Measurements from ENCODE around the gene NOL4L.

The NOL4L gene

DNA sequence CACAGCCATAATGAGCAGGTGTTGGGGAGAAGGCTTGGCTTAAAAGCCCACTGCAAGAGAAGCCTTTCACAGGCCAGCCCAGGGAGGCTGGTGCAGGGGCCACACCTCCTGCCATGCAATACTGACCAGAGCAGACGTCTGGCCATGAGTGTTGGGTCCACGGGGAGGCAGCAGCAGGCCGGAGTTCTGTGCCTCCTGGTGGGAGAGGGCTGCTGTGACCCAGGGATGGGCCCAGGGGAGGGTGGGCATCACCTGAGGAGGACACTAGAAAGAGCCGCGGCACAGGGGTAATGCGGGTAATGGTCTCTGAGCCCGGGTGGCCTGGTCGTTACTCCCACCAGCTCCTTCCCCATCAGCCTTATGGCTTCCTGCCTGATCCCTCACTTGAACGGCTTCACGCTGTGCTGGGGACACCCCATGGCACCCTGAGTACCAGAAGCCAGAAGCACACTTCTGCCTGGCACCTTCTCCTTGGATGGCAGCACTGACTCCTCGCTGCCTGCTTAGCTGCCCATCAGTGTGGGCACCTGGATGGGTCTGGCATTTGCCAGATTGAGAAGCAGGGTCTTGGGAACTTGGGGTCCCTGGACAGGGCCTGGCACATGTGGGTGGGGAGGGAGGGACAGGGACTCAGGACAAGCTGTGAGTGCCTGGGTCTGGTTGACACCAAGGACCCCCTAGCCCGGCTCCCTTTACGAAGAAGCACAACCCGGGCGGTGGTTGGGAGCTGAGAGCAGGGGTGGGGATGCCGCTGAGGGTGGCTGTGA lies 118.2 kb downstream of the NOL4L start:
- no peak for DNase-seq

DNA sequence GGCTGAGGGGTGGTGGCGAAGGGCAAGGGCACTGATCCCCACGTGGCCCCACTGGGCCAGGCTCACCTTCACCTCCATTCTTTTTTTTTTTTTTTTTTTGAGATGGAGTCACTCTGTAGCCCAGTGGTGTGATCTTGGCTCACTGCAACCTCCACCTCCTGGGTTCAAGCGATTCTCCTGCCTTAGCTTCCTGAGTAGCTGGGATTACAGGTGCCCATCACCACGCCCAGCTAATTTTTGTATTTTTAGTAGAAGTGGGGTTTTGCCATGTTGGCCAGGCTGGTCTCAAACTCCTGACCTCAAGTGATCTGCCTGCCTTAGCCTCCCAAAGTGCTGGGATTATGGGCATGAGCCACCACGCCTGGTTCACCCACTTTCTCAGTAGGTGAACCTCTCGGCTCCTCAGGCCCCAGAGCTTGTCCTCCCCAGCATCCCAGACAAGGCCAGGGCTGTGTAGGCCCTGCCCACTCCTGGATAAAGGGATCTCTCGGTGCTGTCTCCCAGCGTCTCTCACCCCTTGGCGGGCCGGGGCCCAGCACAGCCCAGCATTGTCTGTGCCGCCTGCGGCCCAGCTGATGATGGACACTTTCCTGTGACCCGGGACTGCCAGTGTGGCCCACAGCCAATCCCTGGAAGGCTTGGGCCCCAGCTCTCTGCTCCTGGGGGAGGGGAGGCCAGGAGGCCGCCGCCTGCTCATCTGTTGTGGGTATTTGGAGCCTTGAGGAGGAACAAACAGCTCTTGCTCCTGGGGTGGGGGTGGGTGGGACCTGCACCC lies 119.0 kb downstream of the NOL4L start:
- peak; percentile 53 to 89 for DNase-seq

DNA sequence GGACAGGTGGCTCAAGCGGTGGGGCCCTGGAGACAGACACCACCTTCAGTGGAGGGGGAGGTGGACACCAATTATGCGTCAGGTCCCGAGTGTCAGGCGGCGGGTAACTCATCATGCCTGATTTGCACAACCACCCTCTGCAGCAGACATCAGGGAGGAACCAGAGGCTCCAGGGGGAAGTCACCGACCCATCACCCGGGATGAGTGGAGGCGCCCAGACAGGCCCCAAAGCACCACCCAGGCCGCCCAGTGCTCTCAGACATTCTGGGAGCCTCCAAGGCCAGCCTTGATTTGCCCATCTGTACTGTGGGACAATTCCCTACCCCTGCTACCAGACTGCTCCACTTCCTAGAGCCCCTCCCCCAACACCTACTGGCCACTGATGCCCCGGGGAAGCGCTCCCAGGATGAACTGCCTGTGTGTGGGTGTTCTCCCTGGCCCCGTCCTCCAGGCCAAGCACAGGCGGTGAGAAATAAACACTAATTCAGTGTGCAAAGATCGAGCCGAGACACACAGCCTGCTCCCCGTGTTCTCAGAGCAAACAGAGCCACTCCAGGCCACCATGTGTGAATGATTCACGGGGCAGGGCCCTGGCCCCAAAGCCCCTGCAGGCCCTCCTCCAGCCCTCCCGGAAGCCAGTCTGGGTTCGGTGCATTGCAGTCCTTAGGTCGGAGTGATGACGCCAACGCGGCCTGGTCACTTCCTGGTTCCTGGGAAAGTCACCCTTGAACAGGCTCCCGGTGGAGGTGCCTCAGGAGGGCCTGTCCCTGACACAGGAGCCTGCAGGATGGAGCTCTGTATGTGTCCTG lies 119.8 kb downstream of the NOL4L start:
- no peak for DNase-seq

DNA sequence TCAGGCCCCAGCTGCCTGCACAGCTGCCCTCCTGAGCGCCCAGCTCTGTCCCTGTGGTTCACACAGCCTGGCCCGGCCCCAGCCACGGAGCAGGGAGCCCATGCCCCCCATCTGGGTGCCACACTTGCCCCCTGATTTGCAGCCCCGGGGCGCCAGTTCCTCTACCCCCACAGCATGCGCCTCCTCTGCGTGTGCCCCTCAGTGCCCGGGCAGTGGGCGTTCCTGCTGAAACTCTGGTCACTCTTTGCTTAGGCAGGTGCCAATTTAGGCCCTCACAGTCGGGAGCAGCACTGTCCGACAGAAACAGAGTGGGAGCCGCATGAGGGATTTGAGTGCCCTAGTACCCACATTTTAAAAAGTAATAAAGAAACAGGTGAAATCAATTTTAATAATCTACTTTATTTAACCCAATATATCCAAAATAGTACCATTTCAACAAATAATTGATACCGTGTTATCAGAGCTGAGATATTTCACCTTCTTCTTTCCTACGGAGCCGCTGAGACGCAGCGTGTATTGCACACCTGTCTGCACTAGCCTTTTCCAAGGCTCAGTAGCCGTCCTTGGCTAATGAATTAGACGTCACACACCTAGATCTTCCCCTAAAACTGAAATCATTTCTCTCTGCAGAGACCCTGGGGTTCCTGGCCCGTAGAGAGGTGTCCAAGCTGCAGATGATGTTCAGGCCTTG lies 120.6 kb downstream of the NOL4L start:
- DNase-seq = no peak

DNA sequence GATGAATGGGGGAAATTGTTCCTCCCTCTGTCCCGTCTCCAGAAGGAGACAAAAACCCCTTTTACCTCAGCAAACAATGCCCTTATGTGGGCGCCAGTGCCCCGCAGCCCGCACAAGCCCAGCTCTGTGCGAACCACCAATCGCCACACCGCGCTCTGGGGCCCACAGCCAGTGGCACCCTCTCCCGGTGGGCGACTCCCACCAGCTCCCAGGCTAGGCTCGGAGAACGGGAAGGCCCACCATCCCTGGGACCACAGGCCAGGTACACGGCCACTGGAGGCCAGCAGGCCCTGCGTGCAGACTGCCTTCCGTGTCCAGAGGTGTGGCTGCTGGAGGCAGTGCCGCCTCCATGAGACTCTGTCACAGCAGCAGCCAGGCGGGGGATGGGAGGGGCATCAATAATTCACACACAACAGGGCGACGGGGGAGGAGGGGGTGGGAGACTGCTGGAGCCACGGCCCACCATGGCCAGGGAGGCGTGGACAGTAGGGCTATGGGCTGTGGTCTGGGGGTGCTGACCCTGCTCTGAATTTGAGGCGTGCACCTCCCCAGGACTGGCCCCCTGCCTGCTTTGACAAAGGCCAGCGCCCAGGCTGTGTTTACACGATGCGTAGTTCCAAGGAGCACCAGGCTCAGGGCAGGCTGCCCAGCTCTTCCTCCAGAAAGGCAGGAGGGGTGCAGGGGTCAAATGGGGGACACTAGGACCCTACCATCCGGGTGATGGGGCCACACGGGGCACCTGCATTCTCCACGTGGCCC lies 121.3 kb downstream of the NOL4L start:
- DNase-seq = peak; percentile 89 to 93

DNA sequence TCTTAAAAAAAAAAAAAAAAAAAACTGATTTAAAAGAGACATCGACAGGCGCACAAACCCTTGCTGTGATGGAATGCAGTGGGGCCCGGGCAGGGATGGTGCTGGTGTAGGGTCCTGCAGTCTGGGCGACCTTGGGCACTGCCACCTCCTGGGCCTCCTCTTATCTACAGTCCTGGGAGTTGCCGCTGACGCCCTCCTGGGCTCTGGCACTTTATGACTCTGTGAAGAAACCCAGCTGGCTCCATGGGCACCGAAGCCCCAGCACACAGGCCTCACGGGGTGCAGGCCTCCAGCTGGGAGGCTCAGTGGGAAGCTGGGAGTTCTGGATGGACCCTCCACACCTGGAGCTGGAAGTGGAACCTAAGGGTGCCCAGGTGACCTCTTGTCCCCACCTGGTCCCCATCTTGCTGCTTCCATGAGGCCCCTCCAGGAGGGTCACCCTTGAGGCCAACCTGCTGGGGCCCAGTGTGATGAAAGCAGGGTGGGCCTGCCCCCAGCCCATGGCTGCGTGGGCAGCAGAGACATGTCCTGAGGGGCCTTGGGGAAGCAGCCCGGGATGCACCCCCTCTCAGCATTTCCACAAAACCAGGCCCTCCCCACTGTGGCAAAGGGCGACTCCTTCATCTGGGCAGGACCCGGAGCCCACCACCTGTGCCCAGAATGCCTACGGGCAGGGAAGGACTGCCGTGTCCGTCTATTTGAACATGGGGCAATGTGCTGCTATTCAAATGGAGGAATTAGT lies 122.1 kb downstream of the NOL4L start:
- no peak for DNase-seq

DNA sequence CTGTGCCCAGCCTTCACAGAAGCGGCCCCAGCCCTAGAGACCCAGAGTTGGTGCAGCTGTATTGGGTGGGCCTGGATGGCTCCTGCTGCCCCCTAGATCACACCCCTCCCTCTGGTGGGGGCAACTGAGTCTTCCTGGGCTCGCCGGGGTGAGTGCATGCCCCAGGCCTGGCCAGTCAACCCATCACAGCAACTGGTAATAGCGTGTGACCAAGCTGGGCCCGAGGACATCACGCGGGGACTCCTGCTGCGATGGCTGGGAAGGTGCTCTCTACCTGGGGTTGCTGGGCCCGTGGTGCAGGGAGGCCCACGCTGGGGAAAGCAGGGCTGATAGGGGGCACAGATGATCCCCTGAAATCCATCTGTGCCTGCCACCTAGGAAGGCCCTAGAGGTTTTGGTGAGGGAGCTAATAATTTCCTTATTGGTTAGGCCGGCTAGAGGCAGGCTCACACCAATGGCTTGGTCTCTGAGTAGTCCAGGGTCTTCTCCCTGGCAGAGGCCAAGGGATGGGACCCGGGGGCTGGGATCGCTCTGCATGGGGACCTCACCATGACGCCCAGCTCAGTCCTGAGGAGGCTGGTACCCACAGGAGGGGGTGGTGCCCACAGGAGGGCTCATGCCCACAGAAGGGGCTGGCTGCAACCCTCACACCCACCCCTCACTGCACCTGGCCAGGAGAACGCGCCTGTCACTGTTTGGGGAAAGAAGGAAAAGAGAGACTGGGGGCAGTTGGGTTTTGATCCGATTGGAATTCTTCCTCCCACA lies 123.1 kb downstream of the NOL4L start:
- no peak for DNase-seq

DNA sequence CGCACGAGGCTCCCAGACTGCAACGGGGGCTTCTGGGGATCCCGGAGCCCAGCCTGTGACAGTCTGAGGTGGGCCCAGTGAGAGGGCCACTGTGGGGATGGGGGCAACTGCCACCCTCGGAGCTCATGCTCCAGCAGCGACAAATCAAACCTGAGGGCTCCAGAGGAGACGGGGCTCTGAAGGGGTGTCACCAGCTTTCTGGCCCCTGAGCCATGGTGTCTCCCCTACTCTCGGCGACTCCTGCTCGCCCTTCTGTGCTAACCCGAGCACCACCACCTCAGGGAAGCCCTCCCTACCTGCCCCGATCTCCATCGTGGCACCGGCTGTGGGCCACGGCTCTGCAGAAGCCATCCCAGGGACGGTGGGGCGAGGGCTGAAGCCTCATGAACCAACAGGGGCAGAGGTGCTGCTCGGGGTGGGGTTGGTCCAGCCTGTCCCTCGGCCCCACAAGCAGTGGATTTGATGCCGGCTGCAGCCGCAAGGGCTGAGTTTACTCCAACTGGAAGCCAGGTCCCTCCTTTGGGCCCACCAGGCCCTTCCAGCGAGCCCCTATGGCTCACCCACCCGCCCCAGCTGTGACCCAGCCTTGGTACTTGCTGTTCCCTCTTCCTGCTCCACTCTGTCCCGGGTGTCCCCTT lies 124.3 kb downstream of the NOL4L start:
- DNase-seq = no peak

DNA sequence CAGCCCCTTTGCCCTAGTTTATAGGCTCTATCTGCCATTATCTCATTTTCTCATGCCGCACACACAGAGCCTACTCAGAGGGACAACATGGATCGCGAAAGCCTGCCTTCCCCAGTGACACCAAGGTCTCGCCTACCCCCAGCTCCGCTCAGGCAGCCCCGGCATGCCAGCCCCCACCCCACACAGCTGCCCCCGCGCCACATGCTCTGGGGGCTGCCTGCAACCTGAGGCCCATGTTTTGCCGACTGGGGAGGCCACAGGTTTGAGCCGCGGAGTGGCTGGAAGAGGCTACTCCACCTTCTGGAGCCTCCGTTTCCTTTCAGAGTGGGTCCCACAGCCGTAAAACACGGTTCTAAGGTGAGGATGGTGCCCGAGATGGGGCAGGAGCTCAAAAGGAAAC lies 124.9 kb downstream of the NOL4L start:
- no peak for DNase-seq

DNA sequence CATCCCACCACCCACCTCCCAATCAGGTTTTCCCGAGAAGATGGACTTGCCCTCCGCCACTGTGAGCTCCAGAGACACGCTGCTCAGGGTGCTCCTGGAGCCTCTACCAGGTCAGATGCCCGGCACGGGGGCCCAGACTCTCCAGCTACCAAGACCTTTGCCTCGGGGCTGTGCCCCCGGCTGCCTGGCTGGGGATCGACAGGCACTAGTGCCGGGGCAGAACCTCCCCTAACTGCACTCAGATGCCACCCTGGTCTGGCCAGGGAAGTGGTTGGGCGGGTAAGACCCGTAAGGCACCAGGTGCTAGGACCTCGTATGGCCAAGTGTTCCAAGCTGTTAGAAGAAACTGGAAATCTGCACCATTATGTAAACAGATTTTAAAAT lies 126.3 kb downstream of the NOL4L start:
- no peak for DNase-seq

DNA sequence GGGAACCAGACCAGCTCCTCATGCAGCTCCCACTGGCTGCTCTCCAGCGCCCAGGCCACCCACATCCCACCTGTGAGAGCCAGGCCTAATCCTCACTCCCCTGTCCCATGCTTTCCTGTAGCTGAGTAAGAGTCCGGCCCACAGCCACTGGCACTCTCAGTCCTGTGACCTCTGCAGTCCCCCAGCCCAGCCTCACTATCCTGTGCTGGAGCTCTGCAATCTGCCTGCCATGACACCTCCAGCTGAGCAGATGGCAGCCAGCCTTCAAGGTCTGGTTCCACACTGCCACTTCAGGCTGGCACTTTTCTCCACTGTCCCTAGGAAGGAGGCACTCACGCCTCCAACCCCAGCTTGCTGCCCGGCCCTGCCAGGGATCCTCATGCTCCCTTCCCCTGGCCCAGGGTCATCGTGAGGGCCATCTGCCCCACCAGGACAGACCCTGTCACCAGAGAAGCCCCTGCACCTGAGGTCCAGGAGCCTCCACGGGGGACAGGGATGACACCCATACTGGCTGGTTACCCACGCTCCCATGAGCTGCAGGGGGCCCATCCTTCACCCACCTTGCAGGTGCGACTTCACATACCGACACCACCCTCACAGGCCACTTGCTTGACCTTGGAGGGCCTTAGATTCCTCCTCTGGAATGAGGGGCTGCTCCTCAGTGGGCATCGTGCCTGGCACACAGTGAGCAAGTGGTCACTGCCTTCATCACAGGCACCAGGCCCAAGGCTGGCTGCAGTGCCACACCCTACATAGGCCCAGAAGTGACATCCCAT lies 126.9 kb downstream of the NOL4L start:
- DNase-seq = no peak

DNA sequence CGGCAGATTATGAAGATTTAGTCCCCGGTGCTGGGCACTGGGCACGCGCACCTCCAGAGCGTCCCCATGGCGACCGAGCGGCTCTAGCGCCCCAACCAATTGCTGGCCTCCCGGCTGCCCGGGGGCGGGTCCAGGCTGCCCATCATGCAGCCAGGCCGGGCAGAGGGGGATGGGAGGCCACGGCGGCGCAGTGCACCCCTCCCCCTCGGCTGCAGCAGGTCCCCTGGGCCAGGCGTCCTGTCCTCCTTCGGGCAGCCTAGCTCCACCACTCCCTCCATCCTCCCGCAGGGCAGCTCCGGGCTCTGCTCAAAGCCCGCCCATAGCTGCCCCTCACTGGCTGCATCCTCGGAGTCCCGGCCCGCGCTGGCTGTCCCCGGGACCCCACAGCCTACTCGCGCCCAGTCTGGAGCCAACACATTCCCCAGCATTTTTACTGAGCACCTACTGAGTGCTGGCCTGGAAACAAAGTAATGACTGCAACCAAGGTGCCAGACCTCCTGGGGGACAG lies 127.6 kb downstream of the NOL4L start:
- DNase-seq = peak; percentile 60 to 80

DNA sequence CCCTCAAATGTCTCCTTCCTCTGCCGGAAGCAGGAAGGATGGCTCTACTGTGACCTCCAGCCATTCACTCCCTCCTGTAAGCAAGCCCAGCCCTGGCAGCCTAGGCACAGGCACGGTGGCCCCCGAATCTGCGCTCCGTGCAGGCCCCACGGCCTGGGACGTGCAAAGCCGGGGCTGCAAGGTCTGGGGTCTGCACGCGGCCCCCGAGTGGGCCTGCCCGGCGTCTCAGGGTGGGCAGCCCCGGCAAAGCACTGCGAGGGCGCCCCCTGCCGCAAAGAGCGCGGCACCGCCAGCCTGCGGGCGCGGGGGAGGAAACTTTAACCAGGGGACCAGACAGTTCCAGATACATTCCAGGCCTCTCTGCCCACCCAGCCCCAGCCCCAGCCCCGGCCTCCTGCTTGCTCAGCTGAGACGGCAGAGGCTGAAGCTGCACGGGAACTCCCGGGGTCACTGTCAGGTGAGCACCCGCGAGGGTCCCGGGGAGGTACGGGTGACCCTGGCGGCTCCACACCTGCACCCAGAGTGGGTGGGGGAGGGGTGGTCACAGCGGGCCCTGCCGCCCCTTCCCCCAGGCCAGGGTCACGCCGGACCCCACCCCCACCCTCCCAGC lies 128.2 kb downstream of the NOL4L start:
- peak in 1 of 2 donors; percentile 65 for DNase-seq

DNA sequence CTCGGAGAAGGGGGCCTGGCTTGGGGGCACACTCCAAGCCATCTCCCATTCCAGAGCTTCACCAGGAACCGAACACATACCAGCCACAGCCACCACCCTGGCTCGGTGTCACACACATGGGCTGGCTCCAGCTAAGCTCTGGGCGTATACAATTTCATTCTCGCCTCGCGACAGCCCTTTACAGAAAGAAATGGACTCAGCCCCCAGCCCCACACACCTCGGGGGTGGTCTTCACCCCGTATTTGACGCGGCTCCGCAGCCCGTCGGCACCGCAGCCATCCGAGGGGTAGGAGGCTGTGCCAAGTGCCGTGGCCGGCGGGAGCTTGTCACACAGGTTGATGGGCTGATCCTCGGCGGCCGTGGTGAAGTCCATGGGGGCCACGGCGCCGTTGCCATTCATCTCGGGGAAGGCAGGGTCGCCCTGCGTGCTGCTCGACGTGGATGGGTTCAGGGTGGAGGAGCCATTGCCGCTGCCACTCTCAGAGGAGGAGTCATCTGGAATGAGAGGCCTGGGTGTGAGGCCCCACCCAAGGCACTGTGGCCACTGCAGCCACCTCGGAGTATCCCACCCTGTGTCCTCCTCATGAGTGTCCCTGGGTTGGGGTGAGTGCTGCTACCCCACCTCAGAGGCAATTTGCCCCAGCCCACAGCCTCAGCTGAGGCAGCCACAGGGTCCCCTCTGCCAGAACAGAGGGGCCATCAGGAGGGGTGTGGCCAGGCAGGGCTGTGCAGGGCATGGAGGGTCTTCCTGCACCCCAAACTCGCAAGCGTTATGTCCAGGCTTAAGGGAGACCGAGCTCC lies 129.0 kb downstream of the NOL4L start:
- DNase-seq = no peak

DNA sequence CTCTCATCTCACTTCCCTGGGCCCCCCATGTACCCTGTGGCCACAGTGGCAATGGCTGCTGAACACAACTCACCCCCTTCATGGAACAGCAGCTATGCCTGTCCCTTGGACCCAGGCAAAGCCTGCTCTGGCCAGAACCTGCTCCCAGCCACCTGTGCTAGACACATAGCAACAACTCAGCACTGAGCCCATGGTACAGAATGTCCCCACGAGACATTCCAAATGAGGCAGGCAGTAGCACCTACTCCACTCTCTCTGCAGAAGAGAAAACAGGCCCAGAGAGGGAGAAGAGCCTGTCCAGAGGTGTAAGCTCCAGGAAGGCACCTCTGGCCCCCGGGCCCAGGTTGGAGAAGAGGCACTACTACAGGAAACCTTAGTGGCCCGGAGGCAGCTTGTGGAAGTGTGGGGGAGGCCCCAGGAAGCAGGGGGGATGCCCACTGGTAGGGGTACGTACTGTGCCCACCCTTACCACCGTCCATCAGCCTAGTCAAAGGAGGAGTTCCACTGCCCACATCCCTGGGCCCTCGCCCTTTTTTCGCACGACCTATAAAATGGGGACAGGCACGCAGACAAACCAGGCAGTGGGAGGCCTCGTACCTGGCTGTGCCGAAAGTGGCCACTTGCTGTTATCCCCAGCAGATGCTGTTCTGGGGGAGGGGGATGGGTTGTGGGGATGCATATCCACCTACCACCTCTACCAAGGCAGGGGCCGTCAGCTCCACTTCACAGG lies 129.8 kb downstream of the NOL4L start:
- DNase-seq = no peak

DNA sequence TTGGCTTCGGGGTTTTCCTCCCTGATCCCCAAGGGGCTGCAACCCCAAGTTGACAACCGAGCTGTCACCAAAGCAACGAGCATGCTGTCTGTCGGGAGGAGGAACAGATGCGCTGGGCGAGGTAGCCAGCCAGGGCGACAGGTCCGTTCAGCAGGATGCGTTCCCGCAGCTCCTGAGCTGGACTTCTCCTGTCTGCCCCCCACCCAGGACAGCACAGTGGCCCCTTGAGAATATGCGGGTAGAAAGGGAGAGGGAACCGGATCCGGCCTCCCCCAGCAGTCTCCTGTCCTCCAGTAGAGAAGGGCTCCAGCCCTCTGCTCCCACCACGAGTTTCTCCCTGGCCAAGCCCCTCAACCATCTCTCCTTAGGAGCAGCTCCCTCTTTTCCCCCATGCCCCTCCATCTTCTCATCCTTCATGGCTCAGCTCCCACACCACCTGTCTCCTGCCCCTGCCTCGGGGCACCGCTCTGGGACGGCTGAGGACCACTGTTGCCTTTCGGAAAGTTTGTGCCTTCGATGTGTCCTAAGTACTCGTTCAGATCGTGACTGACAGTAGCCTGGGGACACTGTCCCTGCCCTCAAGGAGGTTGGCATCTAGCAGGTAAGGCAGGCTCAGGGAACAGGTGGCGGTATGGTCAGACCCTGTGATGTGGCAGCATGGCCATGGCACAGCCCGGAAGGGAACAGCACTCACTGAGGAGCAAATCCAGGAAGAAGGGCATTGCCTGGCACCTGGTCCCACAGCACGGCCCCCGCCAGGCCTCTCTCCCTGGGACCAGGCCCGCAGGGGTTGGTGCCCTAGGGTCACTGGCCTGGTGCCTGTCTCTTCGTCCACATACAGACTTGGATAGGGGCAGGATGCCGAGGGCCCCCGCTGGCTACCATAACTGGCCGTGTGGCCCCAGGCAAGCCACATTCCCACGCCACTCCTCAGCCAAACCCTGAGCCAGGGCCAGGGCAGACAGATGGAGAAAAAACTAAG lies 130.7 kb downstream of the NOL4L start:
- no peak for DNase-seq

Data from hippocampal formation (tissue), 2 donors.